ENCODE data around the gene TIE1.

Gene TIE1

DNA sequence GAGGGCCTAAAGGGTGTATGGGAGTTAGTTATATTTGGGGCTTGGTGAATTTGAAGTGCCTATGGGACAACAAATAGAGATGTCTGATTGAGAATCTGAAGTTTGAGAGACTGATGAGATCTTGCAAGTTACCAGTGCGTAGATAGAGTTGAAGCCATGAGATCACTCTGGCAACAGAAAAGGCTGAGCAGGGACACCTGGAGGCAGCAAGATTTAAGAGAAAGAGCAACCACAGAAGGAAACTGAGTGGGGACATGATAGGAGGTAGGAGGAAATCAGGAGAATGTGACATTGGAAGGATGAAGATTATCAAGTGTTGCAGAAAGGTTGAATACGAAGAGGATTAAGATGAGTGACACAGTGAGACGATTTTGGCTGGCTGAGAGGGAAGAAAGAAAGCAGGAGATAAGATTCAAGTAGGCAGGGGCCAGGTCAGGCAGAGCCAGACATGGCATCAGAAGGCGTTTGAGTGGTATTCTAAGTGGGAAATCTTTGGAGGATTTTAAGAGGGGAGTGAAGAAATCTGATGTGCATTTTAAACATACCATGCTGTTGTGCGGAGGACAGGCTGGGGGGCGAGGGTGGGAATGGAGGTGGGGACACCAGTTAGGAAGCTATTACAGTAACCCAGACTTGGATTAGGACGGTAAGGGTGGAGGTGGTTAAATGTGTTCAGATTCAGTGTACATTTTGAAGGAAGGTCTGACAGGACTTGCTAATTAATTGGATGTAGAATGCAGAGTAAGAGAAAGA is 33.8 kb downstream of the TIE1 start:
- Histone ChIP-seq H3K79me2 (no peaks in the 10 kb centered on the region), H3K4me2 (ENCODE audit: low read length) (no peak overlapping the region), H3K4me3 (ENCODE audit: low read depth, low read length) (no peak overlapping the region), H3K36me3 (ENCODE audit: control insufficient read depth, insufficient read depth, low read length) (no peaks in the 10 kb centered on the region), H3K27me3 (ENCODE audit: control insufficient read depth, insufficient read depth, low read length) (no peaks in the 10 kb centered on the region), H3K9ac (no peak overlapping the region), H2AFZ (no peak overlapping the region), H3K9me3 (ENCODE audit: control insufficient read depth, low read length) (no peaks in the 10 kb centered on the region), H3K4me1 (no peaks in the 10 kb centered on the region), H3K27ac (no peak overlapping the region)
- TF ChIP-seq, protein P1, sequence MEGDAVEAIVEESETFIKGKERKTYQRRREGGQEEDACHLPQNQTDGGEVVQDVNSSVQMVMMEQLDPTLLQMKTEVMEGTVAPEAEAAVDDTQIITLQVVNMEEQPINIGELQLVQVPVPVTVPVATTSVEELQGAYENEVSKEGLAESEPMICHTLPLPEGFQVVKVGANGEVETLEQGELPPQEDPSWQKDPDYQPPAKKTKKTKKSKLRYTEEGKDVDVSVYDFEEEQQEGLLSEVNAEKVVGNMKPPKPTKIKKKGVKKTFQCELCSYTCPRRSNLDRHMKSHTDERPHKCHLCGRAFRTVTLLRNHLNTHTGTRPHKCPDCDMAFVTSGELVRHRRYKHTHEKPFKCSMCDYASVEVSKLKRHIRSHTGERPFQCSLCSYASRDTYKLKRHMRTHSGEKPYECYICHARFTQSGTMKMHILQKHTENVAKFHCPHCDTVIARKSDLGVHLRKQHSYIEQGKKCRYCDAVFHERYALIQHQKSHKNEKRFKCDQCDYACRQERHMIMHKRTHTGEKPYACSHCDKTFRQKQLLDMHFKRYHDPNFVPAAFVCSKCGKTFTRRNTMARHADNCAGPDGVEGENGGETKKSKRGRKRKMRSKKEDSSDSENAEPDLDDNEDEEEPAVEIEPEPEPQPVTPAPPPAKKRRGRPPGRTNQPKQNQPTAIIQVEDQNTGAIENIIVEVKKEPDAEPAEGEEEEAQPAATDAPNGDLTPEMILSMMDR (IDR thresholded peaks at IDR 0.05): no peak

DNA sequence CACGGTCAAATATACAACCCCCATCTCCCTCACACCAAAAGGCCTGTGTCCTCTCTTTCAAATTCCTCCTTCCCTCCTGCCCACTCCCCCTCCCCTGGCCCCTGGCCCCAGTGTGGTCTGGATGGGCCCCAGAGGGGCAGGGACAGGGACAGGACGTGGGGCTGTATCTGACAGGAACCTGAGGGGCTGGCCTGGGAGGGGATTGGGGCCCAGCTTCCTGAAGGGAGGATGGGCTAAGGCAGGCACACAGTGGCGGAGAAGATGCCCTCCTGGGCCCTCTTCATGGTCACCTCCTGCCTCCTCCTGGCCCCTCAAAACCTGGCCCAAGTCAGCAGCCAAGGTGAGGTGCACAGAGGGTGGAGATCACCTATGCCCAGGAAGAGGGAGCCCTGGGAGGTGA is 36.8 kb downstream of the TIE1 start, which contains the start of gene MPL:
Gene MPL, plus strand, starts transcription at position 231 of the 400 bp plus-strand sequence. Its CDS starts 31 bp downstream, at position 262.
- Histone ChIP-seq H2AFZ (no peak within 1 kb of the TSS), H3K79me2 (no peaks in the 10 kb centered on the region), H3K27me3 (ENCODE audit: control insufficient read depth, insufficient read depth, low read length) (no peaks in the 10 kb centered on the region), H3K27ac (no peak within 1 kb of the TSS), H3K4me3 (ENCODE audit: low read depth, low read length) (no peak within 1 kb of the TSS), H3K9me3 (ENCODE audit: control insufficient read depth, low read length) (no peaks in the 10 kb centered on the region), H3K4me1 (no peaks in the 10 kb centered on the region), H3K9ac (no peak within 1 kb of the TSS), H3K4me2 (ENCODE audit: low read length) (no peak within 1 kb of the TSS), H3K36me3 (ENCODE audit: control insufficient read depth, insufficient read depth, low read length) (no peaks in the 10 kb centered on the region)
- TF ChIP-seq, protein P1 (IDR thresholded peaks at IDR 0.05): no peak

DNA sequence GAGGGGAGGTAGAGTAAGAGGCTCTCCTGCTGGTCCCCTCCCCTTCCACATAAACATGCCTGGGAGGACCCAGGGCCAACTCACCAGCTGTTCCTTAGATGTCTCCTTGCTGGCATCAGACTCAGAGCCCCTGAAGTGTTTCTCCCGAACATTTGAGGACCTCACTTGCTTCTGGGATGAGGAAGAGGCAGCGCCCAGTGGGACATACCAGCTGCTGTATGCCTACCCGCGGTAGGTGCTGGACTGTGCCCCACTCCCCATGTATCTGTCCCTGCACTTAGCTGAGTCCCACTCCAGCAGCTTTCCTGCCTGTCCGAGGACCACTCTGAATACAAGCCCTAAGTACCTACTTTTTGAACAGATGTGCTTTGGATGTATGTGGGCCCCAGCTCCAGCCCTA is 37.2 kb downstream of the TIE1 start:
- Histone ChIP-seq H3K27ac (no peak overlapping the region), H3K4me1 (no peaks in the 10 kb centered on the region), H2AFZ (no peak overlapping the region), H3K36me3 (ENCODE audit: control insufficient read depth, insufficient read depth, low read length) (no peaks in the 10 kb centered on the region), H3K4me3 (ENCODE audit: low read depth, low read length) (no peak overlapping the region), H3K9me3 (ENCODE audit: control insufficient read depth, low read length) (no peaks in the 10 kb centered on the region), H3K4me2 (ENCODE audit: low read length) (no peak overlapping the region), H3K27me3 (ENCODE audit: control insufficient read depth, insufficient read depth, low read length) (no peaks in the 10 kb centered on the region), H3K79me2 (no peaks in the 10 kb centered on the region), H3K9ac (no peak overlapping the region)
- TF ChIP-seq, protein P1 (IDR thresholded peaks at IDR 0.05): no peak

DNA sequence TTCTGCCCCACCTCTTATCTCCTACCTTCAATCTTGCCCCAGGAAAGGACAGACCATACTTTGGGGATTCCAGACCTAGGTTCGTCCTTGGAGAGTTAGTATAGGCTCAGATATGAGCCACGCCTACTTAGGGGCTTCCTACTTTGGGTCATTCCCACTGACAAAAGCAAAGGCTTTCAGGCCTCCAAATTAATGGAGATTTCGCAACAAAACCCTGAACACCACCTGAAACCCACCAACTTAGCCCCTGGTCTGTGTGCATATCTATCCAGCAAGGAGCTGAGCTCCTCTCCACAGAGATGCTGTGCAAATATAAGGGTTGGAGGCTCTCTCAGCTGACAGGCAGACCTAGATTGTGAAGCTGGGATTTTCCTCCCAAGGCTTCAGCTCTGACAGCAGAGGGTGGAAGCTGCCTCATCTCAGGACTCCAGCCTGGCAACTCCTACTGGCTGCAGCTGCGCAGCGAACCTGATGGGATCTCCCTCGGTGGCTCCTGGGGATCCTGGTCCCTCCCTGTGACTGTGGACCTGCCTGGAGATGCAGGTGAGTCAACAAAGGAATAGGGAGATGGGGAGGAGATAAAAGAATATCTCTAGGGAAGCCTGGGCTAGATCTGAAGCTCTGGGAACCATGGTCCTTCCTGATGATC is 38.9 kb downstream of the TIE1 start:
- Histone ChIP-seq H3K4me3 (ENCODE audit: low read depth, low read length) (no peak overlapping the region), H3K4me1 (no peaks in the 10 kb centered on the region), H3K27me3 (ENCODE audit: control insufficient read depth, insufficient read depth, low read length) (no peaks in the 10 kb centered on the region), H3K9ac (no peak overlapping the region), H3K4me2 (ENCODE audit: low read length) (no peak overlapping the region), H2AFZ (no peak overlapping the region), H3K79me2 (no peaks in the 10 kb centered on the region), H3K9me3 (ENCODE audit: control insufficient read depth, low read length) (no peaks in the 10 kb centered on the region), H3K36me3 (ENCODE audit: control insufficient read depth, insufficient read depth, low read length) (no peaks in the 10 kb centered on the region), H3K27ac (no peak overlapping the region)
- TF ChIP-seq, protein P1 (IDR thresholded peaks at IDR 0.05): no peak

All from parathyroid adenoma (tissue), 2 donors.